ENCODE measurements around the gene TRIM14.
"Not testable (repeated sequence)": the region's sequence is repeated elsewhere in the genome, so short reads cannot be mapped to it uniquely, and the experiment has no call there.

TRIM14 gene

DNA sequence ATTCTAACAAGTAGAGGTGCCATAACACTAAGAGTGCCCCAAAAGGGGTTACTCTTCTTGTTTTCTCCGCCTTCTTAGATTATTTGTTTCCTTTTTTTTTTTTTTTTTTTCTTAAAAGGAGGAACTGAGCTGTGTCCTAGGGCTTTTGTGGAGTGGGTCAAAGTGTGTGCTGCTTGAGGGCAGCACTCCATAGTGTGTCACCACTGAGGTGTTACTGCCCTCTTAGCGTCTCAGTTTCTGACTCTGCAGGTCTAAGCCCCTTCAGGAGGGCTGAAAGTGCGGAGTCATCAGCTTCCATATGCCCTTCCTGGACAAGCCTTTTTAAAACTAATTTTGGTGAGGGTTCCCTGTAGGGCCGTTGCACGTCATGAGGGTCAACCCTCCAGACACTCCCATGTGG, 75.1 kb downstream of the TRIM14 start:
- no peak for DNase-seq

GRCh38 chr9:98040212-98040611, 78.8 kb downstream of the TRIM14 start:
- DNase-seq: no peak

GRCh38 chr9:98039607-98040017, 79.4 kb downstream of the TRIM14 start:
- DNase-seq: no peak

GRCh38 chr9:98038958-98039357, 80.1 kb downstream of the TRIM14 start:
- DNase-seq: no peak

GRCh38 chr9:98037357-98037756, 81.7 kb downstream of the TRIM14 start:
- no peak for DNase-seq

DNA sequence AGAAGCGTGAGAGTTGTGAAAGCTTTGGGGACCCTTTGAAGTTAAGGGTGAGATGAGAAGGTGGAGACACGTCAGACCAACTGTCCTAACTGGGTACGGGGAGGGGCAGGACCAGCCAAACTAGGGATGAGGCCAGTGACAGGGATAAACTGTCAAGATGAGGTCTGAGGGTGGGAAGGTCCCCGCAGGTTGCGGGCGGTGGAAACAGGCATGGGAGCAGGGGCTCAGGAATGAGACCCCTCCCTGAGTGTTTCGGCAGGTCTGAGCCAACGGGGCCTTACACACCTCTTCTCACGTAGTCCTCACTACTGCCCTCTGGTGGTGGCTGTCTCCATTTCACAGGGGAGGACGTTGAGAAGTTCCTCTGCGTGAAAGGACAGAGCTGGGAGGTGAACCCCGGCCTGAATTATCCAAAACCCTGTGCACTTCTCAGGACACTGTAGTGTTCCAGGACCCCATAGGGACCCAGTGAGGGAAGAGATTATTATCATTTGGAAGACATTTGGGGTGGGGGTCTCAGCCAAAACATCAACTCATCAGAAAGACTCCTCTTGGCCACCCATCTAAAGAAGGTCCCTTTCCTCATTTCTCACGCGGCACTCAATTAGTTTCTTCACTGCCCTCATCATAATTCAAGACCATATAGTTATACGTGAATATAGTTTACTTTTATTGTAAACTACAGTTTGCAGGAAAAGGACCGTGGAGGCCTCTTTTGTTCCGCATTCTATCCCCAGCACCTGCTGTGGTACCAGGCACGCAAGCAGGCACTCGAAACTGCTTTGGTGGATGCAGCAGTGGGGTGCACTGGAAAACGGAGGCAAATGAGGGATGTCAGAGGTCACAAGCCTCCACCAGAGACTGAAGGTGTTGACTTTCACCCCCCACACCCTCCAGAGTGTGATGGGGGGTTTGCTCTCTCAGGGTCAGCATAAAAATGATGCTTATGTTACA, 84.2 kb downstream of the TRIM14 start:
- DNase-seq: peak; percentile 54

DNA sequence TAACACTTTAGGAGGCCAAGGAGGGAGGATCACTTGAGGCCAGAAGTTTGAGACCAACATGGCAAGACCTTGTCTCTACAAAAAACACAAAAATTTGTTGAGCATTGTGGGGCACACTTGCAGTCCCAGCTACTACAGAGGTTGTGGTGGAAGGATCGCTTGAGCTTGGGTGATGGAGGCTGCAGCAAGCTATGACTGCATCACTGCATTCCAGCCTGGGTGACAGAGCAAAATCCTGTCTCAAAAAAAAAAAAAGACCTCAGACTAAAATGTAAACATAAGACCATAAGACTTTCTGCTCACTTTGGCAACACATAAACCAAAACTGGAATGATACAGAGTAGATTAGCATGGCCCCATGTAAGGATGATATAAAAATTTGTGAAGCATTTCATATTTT, 87.1 kb downstream of the TRIM14 start:
- no peak for DNase-seq

DNA sequence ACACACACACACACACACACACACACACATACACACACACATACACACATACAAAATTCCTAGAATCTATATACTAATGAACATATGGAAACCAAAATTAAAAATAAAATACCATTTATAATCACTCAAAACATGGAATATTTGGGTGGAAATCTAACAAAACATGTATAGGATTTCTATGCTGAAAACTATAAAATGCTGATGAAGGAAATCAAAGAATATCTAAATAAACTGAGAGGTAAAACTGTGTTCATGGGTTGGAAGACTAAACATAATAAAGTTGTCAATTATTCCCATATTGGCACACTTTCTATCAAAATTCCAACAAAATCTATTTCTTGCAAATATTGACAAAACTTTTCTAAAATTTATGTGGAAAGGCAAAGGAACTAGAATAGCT, 87.9 kb downstream of the TRIM14 start:
- no peak for DNase-seq

GRCh38 chr9:98024702-98025101, 94.3 kb downstream of the TRIM14 start:
- no peak for DNase-seq

DNA sequence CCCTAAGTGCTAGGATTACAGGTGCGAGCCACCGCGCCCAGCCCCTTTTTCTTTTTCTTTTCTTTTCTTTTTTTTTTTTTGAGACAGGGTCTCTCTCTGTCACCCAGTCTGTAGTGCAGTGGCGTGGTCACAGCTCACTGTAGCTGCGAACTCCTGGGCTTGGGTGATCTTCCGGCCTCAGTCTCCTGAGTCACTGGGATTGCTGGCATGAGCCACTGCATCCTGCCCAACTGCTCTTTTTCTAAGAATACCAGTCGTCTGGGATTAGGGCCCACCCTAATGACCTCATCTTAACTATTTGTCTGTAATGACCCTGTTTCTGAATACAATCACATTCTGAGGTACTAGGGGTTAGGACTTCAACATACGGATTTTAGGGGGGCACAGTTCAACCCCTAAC, 96.6 kb downstream of the TRIM14 start:
- DNase-seq: no peak

- DNase-seq: no peak
These were observed 97.5 kb downstream of the TRIM14 start for GRCh38 chr9:98021306-98022040.

GRCh38 chr9:98020476-98021145, 98.4 kb downstream of the TRIM14 start:
- DNase-seq: no peak

DNA sequence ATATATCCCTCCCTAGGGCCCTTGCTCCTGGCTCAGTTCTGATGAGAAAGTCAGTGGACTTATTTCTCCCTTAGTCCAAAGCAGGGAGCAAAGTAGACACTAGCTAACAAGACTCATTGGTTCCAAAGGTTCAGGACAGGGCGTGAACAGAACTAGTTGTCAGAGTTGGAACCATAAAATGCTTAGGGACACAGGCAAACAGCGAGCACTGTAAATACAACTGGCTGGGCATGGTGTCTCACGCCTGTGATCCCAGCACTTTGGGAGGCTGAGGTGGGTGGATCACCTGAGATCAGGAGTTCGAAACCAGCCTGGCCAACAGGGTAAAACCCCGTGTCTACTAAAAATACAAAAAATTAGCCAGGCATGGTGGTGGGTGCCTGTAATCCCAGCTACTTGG, 99.2 kb downstream of the TRIM14 start:
- DNase-seq: not testable (repeated sequence)

All from NCI-H1092 treated with DMSO at 0.1 percent for 48 hours (cell line).